ENCODE measurements around the gene CCDC70.

DNA sequence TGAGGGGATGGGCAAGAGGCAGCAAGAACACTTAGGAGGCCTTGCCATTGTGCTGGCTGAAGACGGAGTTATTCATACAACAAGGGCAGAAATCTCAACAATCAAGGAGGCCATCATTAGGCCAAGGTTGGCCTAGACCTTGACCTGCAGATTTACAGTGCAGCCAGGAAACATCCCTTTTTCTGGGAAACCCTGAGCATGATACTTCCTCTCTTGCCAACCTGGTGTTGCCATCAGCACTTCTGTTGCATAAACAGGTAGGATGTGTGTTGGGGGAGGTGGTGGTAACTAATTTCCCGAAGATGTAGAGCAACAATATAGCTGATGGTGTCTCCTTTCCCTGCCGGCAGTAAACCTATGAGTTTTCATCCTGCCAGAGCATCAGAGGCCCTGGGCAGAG is 24.8 kb upstream of the CCDC70 start:
- TF ChIP-seq, protein P1, sequence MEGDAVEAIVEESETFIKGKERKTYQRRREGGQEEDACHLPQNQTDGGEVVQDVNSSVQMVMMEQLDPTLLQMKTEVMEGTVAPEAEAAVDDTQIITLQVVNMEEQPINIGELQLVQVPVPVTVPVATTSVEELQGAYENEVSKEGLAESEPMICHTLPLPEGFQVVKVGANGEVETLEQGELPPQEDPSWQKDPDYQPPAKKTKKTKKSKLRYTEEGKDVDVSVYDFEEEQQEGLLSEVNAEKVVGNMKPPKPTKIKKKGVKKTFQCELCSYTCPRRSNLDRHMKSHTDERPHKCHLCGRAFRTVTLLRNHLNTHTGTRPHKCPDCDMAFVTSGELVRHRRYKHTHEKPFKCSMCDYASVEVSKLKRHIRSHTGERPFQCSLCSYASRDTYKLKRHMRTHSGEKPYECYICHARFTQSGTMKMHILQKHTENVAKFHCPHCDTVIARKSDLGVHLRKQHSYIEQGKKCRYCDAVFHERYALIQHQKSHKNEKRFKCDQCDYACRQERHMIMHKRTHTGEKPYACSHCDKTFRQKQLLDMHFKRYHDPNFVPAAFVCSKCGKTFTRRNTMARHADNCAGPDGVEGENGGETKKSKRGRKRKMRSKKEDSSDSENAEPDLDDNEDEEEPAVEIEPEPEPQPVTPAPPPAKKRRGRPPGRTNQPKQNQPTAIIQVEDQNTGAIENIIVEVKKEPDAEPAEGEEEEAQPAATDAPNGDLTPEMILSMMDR (IDR thresholded peaks at IDR 0.05; ENCODE audit: low read depth, low read length) = no peak
- TF ChIP-seq POLR2A (IDR thresholded peaks at IDR 0.05; ENCODE audit: extremely low read depth, insufficient read length) = no peak

Data from NB4 (cell line).